C4-2B (cell line): ENCODE data around the gene MEIS2.

ENCODE experiments used
- ZFX ChIP-seq: fragments of 450-650 bp; IDR thresholded peaks from 2 replicates; pipeline ENCODE4 v1.6.1; 2017
- TF ChIP-seq, protein P1 (sequence below): fragments of 450-650 bp; conservative IDR thresholded peaks from 2 replicates; pipeline ENCODE4 v1.5.1; 2017; ENCODE audit warnings: mild to moderate bottlenecking

DNA sequence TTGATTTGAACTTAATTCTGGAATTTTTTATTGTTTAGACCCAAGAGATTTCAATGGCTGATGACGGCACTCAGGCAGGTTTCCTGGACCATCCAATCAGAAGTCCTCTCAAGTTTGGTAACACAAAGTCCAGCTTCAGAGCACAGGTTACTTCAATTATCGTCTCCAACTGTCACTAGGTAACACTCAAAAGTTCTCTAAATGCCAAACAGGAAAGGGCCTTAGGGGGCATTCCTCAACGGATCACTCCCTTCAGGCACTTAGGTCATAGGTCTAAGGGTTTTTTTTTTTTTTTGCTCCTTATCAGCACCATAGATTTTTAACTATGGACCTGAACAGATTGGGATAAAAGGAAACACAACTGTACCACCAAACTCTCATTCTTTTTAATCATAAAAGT, 85.8 kb downstream of the MEIS2 start:
- TF ChIP-seq, protein P1, sequence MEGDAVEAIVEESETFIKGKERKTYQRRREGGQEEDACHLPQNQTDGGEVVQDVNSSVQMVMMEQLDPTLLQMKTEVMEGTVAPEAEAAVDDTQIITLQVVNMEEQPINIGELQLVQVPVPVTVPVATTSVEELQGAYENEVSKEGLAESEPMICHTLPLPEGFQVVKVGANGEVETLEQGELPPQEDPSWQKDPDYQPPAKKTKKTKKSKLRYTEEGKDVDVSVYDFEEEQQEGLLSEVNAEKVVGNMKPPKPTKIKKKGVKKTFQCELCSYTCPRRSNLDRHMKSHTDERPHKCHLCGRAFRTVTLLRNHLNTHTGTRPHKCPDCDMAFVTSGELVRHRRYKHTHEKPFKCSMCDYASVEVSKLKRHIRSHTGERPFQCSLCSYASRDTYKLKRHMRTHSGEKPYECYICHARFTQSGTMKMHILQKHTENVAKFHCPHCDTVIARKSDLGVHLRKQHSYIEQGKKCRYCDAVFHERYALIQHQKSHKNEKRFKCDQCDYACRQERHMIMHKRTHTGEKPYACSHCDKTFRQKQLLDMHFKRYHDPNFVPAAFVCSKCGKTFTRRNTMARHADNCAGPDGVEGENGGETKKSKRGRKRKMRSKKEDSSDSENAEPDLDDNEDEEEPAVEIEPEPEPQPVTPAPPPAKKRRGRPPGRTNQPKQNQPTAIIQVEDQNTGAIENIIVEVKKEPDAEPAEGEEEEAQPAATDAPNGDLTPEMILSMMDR: no peak
- TF ChIP-seq ZFX: no peak
